Panc1 (cell line): ENCODE data around the gene RILPL1.

Source experiments
- CTCF ChIP-seq: fragments of 450-650 bp; IDR thresholded peaks from 2 replicates; pipeline ENCODE4 v1.5.1; 2017; ENCODE audit warnings: mild to moderate bottlenecking
- POLR2AphosphoS5 ChIP-seq: IDR thresholded peaks from 2 replicates; pipeline ENCODE4 v1.6.1; 2012; ENCODE audit warnings: mild to moderate bottlenecking, low read depth, low read length, moderate library complexity

DNA sequence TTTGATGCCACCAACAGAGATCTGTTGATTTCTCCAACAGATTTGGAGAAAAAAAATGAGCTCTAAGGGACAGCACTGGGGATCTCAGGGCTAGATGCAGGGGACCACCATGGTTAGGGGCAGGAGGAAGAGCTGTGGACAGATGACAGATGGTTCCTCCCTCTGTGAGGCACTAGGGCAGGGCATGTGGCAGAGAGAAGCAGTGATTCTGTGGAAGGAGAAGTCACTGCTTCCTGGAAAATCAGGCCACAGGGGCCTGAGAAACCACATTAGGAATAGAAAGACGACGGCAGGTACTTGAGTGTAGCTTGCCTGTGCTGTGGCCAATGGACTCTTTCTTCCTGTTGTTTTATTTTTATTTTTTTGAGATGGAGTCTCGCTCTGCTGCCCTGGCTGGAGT is 25.9 kb upstream of the RILPL1 start:
- no peak for TF ChIP-seq CTCF
- TF ChIP-seq POLR2AphosphoS5: no peak
